ENCODE measurements around the gene GPR146.
A peak's percentile ranks its signal among the peaks of the same experiment; 100 is the strongest.
"Not testable (repeated sequence)": the region's sequence is repeated elsewhere in the genome, so short reads cannot be mapped to it uniquely, and the experiment has no call there.

The GPR146 gene, protein sequence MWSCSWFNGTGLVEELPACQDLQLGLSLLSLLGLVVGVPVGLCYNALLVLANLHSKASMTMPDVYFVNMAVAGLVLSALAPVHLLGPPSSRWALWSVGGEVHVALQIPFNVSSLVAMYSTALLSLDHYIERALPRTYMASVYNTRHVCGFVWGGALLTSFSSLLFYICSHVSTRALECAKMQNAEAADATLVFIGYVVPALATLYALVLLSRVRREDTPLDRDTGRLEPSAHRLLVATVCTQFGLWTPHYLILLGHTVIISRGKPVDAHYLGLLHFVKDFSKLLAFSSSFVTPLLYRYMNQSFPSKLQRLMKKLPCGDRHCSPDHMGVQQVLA

DNA sequence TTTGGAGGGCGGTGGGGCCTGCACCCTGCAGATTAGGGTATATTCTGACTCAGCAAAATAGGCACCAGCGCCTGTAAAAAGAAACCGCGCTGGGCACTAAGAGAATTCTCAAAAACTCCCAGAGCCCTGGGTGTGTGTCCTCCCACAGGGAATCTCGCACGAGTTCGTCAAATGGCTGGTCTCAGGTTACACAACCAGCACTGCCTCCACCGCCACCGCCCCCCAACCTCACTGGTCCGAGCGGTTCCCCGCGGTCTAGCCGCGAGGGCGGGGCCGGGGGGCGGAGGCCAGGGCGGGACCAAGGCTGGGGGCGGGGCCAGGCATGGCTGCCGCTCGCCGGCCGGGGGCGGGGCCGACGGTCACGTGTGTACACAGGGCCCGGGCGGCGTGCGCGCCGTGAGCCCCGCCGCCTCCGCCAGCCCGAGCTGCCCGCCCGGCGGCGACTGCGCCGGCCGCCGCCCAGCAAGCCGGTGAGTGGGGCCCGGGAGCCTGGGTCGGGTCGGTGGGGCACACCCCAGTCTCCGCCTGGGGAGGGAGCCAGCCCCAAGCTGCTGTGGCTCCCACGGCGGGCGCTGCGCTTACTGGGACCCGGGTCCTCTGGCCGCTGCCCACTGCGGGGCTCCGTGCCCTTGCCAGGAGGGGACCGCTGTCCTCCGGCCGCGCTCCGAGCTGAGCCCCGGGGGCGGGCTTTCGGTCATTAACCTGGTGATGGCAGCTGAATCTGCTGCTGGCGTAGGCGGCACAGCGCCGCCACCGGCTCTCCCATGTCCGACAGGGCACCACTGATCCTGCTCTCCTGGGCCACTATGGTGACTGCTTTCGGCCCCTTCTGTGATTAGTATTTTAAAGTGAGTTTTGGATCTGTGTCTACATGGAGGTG lies at the start of gene GPR146:
TSS of gene GPR146 (plus strand) at position 358 of the 880 bp plus-strand sequence. CDS start 12,970 bp downstream, outside the sequence.
- peak; percentile 82 to 88 for DNase-seq (ENCODE audit: low read depth in 2 of 2)

DNA sequence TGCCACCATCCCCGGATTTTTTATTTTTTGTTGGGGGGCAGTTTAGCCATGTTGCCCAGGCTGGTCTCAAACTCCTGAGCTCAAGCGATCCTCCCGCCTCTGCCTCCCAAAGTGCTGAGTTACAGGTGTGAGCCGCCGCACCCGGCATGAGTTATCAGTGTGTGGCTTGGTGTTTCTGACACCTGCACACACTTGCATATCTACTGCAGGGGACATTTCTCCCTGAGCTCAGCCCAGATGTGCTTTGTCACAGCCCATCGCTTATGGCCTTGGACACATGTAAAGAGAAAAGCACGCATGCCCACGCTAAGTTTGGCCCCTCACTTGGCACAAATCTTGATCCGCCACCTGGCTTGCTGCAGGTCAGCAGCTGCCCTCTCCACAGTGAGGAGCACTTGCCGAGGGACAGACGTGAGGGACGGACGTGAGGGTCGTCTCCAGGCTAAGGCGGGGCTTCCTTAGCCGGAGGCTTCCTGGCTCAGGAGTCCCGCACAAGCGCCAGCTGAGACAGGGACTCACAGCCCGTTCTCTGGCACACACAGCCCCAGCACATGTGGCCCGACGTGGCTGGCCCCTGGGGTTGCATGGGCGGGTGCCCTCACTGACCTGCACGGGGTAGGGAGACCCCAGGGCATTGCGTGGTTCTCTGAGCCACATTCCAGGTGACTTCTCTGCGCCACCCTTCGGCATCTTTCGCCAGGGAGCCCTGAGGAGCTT lies 49.6 kb upstream of the GPR146 start:
- no peak for DNase-seq (ENCODE audit: low read depth in 2 of 2)

DNA sequence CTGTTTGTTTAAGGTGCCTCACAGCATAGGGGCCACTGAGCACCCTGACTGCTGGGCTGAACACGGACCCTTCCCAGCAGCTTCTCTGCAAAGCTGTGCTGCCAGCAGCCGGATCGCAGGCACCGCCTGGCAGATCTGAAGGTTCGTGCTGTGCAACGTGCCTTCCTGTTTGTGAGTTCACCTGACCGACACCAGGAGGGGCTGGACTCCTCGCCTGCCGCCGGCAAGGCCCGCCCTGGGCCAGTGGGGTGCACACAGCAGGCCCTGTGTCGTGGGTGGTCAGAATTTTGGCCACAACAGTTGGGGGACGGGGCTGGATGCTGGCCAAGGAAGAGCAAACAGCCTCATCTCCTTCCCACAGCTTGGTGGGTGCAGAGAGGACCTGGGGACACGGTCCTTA lies 48.8 kb upstream of the GPR146 start:
- no peak for DNase-seq (ENCODE audit: low read depth in 2 of 2)

DNA sequence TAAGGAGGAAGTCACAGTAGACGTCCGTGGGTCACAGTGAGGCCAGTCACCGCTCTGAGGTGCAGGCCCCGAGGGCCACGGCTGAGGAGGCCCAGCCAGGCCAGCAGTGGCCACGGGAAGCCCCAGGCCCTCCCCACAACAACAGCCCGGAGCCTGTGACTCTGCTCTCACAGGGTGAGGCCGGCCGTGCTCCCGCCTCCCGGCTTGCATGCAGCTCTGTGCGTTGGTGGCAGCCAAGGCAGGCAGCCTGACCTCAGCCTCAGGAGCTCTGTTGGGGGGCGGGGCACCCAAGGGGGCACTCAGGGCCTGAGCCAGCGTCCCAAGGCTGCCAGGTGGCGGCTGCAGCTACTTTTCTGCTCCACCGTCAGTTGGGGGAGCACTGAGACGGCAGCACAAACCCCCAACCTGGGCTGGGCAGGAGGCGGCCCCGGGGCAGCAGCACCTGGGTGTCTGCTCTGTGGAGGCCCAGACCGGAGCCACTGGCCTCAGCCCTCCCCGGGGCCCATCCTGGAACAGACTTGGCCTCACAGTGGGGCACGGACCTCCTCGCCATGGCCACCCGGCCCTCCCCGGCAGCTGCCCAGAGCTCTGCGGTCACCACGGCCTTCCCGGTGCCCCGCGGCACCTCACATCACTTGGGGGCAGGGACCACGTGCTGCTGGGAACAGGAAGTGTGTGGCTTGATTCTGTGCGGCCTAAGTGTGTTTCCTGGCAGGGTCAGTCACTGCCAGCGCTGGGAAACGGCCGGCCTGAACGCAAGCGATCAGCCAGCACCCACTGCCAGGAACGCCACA lies 48.1 kb upstream of the GPR146 start:
- DNase-seq (ENCODE audit: low read depth in 2 of 2): no peak

DNA sequence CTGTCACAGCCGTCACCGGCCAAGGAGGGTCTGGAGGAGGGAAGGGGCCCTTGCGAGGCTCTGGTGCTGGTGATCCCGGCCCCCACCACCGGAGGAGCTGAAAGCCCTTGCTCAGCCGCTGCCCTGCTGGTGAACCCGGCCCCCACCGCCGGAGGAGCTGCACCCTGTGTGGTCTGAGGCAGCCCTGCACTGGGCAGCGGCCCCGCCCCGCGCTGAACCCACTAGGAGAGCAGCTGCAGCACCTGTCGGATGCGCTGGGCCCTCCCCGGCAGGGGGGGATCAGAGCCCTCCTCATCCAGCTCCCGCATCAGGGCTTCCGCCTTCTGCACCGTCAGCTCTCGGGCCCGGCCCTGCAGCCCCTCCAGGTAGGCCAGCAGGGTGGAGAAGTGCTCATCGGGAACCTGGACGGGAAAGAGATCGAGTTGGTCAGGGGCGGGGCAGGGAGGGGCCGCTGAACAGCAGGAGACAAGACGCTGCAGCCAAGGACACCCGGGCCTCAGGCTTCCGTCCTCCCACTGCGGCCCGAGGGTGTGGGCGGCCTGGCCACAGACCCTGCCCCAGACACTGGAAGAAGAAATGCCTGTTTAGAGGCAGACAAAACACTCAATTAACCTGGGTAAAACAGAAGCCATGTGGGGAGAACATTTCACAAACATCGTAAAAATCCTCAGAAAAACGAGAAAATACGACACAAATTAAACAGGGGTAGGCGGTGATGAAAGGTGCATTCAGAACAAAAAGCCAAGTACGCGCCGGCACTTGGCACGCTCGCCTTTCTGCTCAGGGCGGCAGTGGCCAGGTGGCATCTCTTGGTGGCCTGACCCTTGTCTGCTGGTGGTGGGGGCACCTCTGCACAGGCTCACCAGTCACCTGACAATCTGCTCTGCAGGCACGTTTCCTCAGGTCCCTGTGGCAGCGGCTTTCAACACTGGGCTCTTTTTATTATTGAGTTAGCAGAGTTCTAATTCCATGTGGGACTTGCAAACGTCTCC lies 46.6 kb upstream of the GPR146 start:
- DNase-seq (ENCODE audit: low read depth in 2 of 2): no peak

DNA sequence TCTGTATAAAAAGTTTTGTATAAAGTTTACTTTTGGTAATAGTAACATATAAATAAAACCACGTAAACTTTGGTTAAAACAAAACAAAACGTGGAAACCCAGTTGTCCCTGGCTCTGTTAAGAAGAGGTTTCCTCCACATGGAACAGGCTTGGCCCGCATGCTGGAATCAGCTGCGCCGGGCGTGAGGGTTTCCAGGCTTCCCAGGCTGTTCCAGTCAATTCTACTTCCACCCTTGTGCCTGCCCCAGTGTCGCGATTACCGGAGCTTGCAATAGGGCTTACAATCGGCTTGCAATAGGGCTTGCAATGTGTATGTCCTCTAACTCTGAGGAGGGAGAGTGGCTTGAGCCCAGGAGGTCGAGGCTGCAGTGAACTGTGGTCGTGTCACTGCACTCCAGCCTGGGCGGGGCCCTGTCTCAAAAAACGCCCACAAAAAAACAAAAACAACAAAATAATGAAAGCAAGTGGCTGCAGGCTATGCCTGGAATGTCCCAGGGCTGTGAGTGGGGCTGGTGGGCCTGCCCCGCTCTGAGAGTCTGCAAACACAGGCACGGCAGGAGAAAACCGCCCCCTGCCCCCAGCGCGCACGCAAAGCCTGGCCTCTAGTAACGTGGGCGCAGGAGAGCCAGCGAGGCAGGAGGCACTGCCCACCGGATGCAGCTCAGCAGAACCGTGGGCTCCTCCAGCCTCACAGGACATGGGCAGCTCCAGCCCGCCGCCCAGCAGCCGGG lies 45.0 kb upstream of the GPR146 start:
- DNase-seq (ENCODE audit: low read depth in 2 of 2): no peak

DNA sequence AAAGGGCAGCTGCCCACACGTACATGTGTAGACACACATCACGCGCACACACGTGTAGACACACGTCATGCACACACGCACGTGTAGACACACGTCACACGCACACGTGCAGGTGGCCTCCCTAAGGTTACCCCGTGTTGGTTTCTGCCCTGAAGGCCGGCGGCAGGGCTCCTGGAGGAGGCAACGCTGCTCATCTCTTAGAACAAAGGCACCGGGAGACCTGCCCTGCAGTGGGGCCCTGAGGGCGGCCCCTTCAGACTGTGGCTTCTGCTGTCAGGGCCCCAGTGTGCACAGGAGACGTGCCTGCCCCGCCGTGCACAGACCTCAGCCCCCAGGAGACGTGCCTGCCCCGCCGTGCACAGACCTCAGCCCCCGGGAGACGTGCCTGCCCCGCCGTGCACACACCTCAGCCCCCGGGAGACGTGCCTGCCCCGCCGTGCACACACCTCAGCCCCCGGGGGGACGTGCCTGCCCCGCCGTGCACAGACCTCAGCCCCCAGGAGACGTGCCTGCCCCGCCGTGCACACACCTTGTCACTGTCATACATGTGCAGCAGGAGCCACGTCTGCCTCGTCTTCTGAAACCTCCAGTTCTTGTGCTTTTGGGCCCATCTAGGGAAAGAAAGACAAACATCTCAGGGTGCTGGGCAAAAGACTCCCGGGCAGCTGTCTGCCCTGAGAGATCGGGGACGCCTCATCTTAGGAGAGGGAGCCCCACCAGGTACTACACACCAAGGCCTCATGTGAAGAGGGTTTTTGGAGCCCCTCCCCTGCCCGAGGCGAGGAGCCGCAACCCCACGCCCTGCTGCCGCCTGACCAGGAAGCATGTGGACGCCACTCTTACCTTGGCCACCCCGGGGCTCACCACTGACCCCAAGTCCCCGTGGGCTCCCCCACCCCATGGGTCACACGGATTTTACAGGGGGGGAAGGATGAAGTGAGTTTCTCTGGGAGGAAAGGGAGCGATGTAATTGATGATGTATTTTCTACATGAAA lies 44.1 kb upstream of the GPR146 start:
- DNase-seq (ENCODE audit: low read depth in 2 of 2): no peak

DNA sequence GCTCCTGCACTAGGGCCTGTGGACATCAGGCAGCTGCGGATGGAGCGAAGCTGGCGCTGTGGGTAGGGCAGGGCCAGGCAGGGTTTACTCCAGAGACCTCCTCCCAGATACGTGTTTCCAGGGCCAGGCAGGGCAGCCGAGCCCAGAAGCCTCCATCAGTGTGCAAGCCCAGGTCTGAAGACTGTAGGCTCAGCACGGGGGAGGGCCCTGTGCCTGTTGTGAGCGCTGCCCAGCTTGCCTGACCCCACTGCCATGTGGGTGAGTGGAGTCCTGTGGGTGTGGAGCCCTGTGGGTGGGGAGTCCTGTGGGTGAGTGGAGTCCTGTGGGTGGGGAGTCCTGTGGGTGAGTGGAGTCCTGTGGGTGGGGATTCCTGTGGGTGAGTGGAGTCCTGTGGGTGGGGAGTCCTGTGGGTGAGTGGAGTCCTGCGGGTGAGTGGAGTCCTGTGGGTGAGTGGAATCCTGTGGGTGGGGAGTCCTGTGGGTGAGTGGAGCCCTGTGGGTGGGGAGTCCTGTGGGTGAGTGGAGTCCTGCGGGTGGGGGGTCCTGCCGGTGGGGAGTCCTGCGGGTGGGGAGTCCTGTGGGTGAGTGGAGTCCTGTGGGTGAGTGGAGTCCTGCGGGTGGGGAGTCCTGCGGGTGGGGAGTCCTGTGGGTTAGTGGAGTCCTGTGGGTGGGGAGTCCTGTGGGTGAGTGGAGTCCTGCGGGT lies 43.1 kb upstream of the GPR146 start:
- DNase-seq (ENCODE audit: low read depth in 2 of 2): not testable (repeated sequence)

DNA sequence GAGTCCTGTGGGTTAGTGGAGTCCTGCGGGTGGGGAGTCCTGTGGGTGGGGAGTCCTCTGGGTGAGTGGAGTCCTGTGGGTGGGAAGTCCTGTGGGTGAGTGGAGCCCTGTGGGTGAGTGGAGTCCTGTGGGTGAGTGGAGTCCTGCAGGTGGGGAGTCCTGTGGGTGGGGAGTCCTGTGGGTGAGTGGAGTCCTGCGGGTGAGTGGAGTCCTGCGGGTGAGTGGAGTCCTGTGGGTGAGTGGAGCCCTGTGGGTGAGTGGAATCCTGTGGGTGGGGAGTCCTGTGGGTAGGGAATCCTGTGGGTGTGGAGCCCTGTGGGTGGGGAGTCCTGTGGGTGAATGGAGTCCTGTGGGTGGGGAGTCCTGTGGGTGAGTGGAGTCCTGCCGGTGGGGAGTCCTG lies 42.3 kb upstream of the GPR146 start:
- DNase-seq (ENCODE audit: low read depth in 2 of 2): not testable (repeated sequence)

DNA sequence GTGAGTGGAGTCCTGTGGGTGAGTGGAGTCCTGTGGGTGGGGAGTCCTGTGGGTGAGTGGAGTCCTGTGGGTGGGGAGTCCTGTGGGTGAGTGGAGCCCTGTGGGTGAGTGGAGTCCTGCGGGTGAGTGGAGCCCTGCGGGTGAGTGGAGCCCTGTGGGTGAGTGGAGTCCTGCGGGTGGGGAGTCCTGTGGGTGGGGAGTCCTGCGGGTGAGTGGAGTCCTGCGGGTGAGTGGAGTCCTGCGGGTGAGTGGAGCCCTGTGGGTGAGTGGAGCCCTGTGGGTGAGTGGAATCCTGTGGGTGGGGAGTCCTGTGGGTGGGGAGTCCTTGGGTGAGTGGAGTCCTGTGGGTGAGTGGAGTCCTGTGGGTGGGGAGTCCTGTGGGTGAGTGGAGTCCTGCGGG lies 41.9 kb upstream of the GPR146 start:
- DNase-seq (ENCODE audit: low read depth in 2 of 2): not testable (repeated sequence)

DNA sequence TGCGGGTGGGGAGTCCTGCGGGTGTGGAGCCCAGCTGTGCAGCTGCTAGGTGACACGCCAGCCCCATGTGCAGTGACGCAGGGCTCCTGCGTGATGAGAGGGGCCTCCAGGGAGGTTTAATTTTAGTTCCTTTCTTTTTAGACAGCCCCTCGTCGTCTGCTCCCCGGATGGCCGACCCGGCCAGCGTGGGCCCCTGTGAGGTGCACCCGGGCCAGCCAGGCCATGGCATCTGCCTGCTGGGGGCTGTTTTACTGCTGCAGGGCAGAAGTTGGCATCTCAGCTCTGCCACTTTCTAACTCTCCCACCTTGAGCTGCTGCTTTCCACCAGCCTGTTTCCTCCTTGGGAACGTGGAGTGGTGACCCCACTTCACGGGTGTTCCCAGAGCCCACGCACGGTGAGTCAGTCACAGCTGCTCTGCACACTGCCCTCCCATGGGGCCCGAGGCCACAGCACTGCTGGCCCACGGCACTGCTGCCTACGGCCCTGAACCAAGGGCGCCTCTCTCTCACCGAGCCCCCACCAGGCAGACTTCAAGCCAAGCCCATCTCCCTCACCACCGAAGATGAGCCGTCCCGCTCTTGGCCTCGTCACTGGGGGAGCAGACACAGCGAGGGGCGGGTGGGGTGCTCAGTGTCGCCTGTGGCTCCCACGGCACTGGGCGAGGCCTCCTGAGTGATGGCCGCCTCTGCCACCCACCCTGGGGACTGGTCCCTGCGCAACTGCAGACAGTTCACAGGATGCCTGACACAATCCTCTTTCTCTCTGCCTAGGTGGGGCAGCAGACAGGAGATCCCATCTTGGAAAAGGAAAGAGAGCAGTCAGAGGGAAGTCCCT lies 40.1 kb upstream of the GPR146 start:
- DNase-seq (ENCODE audit: low read depth in 2 of 2): no peak

DNA sequence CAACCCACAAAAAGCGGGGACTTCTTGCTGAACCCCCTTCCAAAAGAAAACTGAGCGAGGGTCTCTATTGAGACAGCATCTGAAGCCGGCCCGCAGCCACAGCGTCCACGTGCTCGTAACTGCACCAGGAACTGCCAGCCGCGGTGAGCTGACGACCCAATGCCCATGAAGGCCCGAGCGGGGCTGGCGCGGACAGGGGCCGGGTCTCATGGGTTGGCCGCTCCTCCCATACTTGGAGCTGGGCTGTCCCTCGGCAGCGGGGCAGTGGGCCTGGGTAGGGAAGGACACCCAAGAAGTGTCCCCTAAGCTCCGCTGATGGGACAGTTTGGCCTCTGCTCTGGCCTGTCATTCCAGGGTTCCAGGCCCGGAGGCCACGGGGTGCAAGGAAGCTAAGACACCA lies 39.0 kb upstream of the GPR146 start:
- no peak for DNase-seq (ENCODE audit: low read depth in 2 of 2)

DNA sequence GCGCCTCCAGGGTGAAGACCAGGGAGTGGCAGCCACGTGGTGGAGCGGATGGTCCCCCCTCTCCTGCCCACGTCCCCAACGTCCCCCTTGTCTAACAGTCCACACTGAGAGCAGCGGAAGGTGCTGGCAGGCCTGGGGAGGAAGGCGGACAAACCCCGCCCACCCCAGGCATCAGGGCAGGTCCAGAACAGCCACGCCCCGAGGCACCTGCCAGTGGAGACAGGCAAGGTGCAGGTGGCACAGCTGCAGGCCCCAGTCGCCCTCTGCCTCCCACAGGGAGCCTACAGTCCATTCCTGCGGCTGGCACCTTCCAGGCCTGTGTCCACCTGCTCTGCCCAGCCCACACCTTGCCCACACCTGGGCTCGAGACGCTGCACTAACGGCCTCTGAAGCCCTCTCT lies 36.4 kb upstream of the GPR146 start:
- DNase-seq (ENCODE audit: low read depth in 2 of 2): no peak

DNA sequence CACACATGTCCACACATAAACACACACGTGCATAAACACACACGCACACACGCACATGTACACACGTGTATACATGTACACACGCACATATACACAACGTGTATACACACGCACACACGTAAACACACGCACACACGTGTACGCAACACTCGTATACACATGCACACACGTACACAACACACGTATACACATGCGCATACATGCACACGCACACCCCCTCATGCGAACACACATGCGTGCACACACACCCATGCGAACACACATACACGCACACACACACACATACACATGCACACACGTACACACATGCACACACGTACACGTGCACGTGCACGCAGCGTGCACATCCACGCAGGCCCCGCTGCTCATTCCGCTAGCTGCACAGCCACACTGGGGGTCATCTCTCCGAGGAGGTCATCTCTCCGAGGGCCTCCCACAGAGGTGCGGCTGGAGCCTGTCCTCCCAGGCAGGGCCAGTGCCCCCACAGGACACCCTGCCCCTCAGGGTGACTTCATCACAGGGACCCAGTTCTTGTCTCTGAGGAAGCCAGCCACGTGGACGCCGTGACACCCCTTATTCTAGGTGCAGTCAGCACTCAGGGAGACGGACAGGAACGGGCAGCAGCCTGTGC lies 35.5 kb upstream of the GPR146 start:
- no peak for DNase-seq (ENCODE audit: low read depth in 2 of 2)

DNA sequence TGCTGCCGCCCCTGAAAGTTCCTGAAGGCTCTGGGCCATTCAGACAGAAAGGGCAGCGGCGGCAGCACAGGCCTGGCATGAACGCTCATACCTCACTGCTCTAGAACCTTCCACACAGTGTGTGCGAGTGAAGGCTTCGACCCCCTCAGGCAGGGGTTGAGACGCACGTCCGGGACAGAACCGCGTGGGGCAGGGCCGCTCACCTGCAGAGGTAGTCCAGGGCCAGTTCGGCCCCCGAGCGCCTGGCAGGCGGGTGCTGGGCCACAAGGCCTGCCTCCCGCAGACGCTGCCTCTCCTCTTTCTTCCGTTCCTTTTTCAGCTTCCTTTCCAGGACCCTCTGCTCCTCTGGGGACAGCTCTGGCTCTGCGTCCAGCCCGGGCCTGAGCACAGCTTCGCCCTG lies 34.6 kb upstream of the GPR146 start:
- DNase-seq (ENCODE audit: low read depth in 2 of 2): no peak

DNA sequence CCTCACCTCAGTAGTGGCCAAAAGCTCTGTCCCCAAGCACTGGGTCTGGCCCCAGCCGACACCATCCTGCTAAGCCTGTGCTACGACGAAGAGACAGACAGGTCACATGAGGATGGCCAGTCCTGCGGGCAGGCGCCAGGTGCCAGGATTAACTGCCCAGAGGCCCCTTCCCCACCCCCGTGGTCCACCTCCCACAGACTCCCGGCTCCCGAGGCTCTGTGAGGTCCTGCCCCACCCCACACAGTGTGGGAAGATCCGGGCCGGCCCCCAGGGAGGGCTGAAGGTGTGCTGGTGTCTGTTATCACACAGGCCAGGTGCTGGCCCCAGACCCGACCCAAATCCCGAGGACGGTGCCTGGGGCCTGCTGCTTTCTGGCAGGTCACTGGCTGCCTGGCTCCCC lies 34.1 kb upstream of the GPR146 start:
- DNase-seq (ENCODE audit: low read depth in 2 of 2): no peak

Measured in activated CD8-positive, alpha-beta memory T cell treated with anti-CD3 and anti-CD28 coated beads for 4 hours (primary cell).